ENCODE data around the gene NOP16. TPM values are rescaled to one million over a fixed set of nuclear protein-coding genes. Genes with fewer than 3 reads are reported as not detected.

NOP16 gene
- total RNA-seq, 4 donors from 2014 or later = 21.9 to 33.9 (median 30.5) TPM

DNA sequence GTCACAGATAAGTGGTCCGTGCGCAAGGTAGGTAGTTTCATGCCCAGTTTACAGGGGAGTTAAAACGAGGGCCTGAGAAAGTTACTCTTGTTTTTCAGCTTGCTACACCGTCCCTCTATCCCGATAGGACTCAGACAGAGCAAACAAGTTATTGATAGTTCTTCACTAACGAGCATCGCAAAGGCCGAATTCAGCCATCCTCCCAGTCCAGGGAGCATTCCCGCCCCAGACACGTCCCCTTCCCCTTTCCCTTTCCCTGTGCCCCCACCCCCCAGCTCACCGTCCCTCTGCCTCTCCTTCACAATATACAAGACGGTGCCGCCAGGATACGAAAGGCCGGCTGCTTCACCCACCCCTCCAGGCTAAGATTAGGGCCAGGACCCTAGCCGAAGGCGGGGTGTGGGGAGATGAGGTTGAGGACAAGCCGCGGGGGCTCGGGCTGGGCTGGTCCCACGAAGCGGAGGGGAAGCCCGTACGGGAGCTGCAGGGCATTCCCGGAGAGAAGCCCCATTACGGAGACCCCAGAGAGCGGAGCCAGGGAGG, 27.4 kb downstream of the NOP16 start:
- no peak for DNase-seq (ENCODE audit: low spot score in 2 of 2)
- H3K9me3 ChIP-seq = no peaks in the 10 kb centered on the region
- peaks cover 25% of the 10 kb centered on the region for H3K4me1 ChIP-seq
- TF ChIP-seq POLR2A (IDR thresholded peaks at IDR 0.05) (no peak), POLR2AphosphoS5 (IDR thresholded peaks at IDR 0.05) (no peak), EP300 (IDR thresholded peaks at IDR 0.05) (no peak), CTCF (IDR thresholded peaks at IDR 0.05) (no peak)
- no peaks in the 10 kb centered on the region for H3K27me3 ChIP-seq
- H3K4me3 ChIP-seq = peak overlapping the region; percentile 62
- H3K36me3 ChIP-seq = peaks cover 17% of the 10 kb centered on the region
- H3K27ac ChIP-seq = no peak overlapping the region
- WGBS = 2% methylated on average over 20 of the region's 27 CpGs

DNA sequence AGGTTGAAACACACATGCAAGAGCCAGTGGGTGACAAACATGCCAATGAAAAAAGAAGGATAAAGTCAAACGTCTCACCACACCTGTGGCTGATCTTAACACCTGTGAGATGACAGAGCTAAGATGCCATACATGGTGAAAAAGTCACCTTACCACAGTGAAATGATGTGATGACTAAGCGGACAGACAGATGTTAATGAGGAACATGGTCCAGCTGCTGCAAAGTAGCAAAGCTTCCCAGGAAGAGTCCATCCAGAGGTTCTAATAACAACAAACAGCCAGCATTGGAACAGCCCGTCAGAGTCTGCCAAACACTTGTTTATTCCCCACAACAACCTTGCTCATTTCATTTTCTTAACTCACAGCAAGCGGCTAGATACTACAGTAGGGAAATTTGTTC, 28.7 kb downstream of the NOP16 start:
- Histone ChIP-seq H3K27me3 (no peaks in the 10 kb centered on the region), H3K9me3 (no peaks in the 10 kb centered on the region), H3K4me1 (peaks cover 19% of the 10 kb centered on the region), H3K27ac (no peak overlapping the region), H3K4me3 (no peak overlapping the region), H3K36me3 (peaks cover 25% of the 10 kb centered on the region)
- DNase-seq (ENCODE audit: low spot score in 2 of 2) = no peak
- 65% methylated on average over 4 of the region's 4 CpGs for WGBS
- TF ChIP-seq EP300 (IDR thresholded peaks at IDR 0.05) (no peak), CTCF (IDR thresholded peaks at IDR 0.05) (no peak), POLR2A (IDR thresholded peaks at IDR 0.05) (no peak), POLR2AphosphoS5 (IDR thresholded peaks at IDR 0.05) (no peak)

DNA sequence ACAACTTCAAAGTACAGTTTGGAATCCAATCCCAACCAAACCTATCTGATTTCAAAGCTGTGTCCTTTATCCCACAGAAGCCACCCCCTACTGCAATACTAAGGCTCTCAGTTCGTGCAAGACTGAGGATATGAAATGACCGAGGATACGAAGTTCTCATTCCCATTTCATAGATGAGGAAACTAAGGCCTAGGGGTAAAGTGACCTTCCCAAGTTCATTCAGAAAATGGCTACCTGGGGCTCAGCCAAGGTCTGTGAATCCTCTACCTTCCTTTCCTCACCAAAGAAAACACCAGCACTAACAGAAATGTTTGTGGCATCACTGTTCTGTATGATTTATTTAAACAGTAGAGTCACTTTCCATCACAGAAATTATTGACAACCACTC, 32.2 kb downstream of the NOP16 start:
- H3K4me1 ChIP-seq = peaks cover 11% of the 10 kb centered on the region
- TF ChIP-seq POLR2A (IDR thresholded peaks at IDR 0.05) (no peak), CTCF (IDR thresholded peaks at IDR 0.05) (no peak), POLR2AphosphoS5 (IDR thresholded peaks at IDR 0.05) (no peak), EP300 (IDR thresholded peaks at IDR 0.05) (no peak)

GRCh38 chr5:176355400-176356178, 32.8 kb downstream of the NOP16 start:
- WGBS = 88% methylated on average over 16 of the region's 16 CpGs
- H3K27ac ChIP-seq = no peak overlapping the region
- TF ChIP-seq EP300 (IDR thresholded peaks at IDR 0.05) = no peak
- no peak for TF ChIP-seq CTCF (IDR thresholded peaks at IDR 0.05)
- no peak for TF ChIP-seq POLR2AphosphoS5 (IDR thresholded peaks at IDR 0.05)
- TF ChIP-seq POLR2A (IDR thresholded peaks at IDR 0.05) = no peak
- no peaks in the 10 kb centered on the region for H3K9me3 ChIP-seq
- H3K27me3 ChIP-seq = no peaks in the 10 kb centered on the region
- peaks cover 65% of the 10 kb centered on the region for H3K36me3 ChIP-seq
- no peak for DNase-seq (ENCODE audit: low spot score in 2 of 2)
- H3K4me3 ChIP-seq = no peak overlapping the region
- H3K4me1 ChIP-seq = peaks cover 7% of the 10 kb centered on the region

More for the DNA sequence above, 32.2 kb downstream of the NOP16 start:
- peaks cover 60% of the 10 kb centered on the region for H3K36me3 ChIP-seq
- H3K27me3 ChIP-seq = no peaks in the 10 kb centered on the region
- WGBS = 95% methylated on average over 3 of the region's 3 CpGs
- no peak overlapping the region for H3K27ac ChIP-seq
- no peak for DNase-seq (ENCODE audit: low spot score in 2 of 2)
- no peak overlapping the region for H3K4me3 ChIP-seq
- H3K9me3 ChIP-seq = no peaks in the 10 kb centered on the region

DNA sequence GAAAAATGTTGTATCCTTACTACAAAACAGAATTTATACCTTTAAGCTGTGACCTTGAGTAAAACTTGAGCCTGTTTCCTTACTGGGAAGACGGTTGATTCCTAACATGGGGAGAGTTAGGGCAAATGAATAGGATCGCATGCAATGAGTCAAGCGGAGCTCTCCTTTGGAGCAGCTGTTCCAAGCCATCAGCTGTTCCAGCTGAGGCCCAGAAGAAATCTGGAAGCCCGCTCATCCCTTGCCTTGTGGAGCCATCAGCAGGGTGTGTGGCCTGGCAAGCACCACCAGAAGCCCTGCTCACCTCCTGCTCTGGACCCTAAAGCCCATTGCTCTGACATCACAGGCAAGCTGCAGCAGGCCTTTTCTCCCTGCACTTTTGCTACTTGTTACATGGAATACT, 34.9 kb downstream of the NOP16 start:
- no peak overlapping the region for H3K4me3 ChIP-seq
- H3K27me3 ChIP-seq = no peaks in the 10 kb centered on the region
- no peak for TF ChIP-seq POLR2AphosphoS5 (IDR thresholded peaks at IDR 0.05)
- TF ChIP-seq CTCF (IDR thresholded peaks at IDR 0.05) = no peak
- no peak for TF ChIP-seq POLR2A (IDR thresholded peaks at IDR 0.05)
- TF ChIP-seq EP300 (IDR thresholded peaks at IDR 0.05) = no peak
- DNase-seq (ENCODE audit: low spot score in 2 of 2) = no peak
- no peaks in the 10 kb centered on the region for H3K4me1 ChIP-seq
- no peaks in the 10 kb centered on the region for H3K9me3 ChIP-seq
- H3K27ac ChIP-seq = no peak overlapping the region
- H3K36me3 ChIP-seq = peaks cover 84% of the 10 kb centered on the region
- WGBS = 93% methylated on average over 4 of the region's 4 CpGs
